ENCODE data around the gene SERPINH1. TPM values are rescaled to one million over a fixed set of nuclear protein-coding genes. Genes with fewer than 3 reads are reported as not detected.

Gene SERPINH1
- total and polyA plus RNA-seq, 3 donors from 2014 or later = 92.2 to 178 (median 122) TPM

- Histone ChIP-seq H3K4me1 (no peaks in the 10 kb centered on the region), H3K27ac (no peak overlapping the region), H3K9me3 (no peaks in the 10 kb centered on the region), H3K36me3 (ENCODE audit: low read depth, missing control alignments) (no peaks in the 10 kb centered on the region), H3K27me3 (no peaks in the 10 kb centered on the region), H3K4me3 (no peak overlapping the region)
- intact Hi-C loops (cut with DNase I; ENCODE audit: low total_unique reads) = no loop called here
- no peak for DNase-seq
- 38 to 60% methylated on average over 2 of the region's 2 CpGs for WGBS, 2 donors
- TF ChIP-seq, protein P1, sequence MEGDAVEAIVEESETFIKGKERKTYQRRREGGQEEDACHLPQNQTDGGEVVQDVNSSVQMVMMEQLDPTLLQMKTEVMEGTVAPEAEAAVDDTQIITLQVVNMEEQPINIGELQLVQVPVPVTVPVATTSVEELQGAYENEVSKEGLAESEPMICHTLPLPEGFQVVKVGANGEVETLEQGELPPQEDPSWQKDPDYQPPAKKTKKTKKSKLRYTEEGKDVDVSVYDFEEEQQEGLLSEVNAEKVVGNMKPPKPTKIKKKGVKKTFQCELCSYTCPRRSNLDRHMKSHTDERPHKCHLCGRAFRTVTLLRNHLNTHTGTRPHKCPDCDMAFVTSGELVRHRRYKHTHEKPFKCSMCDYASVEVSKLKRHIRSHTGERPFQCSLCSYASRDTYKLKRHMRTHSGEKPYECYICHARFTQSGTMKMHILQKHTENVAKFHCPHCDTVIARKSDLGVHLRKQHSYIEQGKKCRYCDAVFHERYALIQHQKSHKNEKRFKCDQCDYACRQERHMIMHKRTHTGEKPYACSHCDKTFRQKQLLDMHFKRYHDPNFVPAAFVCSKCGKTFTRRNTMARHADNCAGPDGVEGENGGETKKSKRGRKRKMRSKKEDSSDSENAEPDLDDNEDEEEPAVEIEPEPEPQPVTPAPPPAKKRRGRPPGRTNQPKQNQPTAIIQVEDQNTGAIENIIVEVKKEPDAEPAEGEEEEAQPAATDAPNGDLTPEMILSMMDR (IDR thresholded peaks at IDR 0.05) = no peak
- no peak for TF ChIP-seq POLR2A (IDR thresholded peaks at IDR 0.05)
Measured at GRCh38 chr11:75593286-75593915, 31.3 kb downstream of the SERPINH1 start.

GRCh38 chr11:75594211-75594610 lies 32.2 kb downstream of the SERPINH1 start:
- intact Hi-C loops (cut with DNase I; ENCODE audit: low total_unique reads) = no loop called here
- WGBS, 2 donors = 88 to 89% methylated on average over 6 of the region's 6 CpGs
- H3K27me3 ChIP-seq = no peaks in the 10 kb centered on the region
- no peaks in the 10 kb centered on the region for H3K9me3 ChIP-seq
- TF ChIP-seq, protein P1 (IDR thresholded peaks at IDR 0.05) = no peak
- no peak for TF ChIP-seq POLR2A (IDR thresholded peaks at IDR 0.05)
- DNase-seq = no peak
- no peak overlapping the region for H3K4me3 ChIP-seq
- no peak overlapping the region for H3K27ac ChIP-seq
- no peaks in the 10 kb centered on the region for H3K4me1 ChIP-seq
- no peaks in the 10 kb centered on the region for H3K36me3 ChIP-seq (ENCODE audit: low read depth, missing control alignments)

GRCh38 chr11:75595429-75595828 lies 33.4 kb downstream of the SERPINH1 start:
- TF ChIP-seq, protein P1 (IDR thresholded peaks at IDR 0.05) = no peak
- TF ChIP-seq POLR2A (IDR thresholded peaks at IDR 0.05) = no peak
- intact Hi-C loops (cut with DNase I; ENCODE audit: low total_unique reads) = no loop called here
- no peaks in the 10 kb centered on the region for H3K4me1 ChIP-seq

DNA sequence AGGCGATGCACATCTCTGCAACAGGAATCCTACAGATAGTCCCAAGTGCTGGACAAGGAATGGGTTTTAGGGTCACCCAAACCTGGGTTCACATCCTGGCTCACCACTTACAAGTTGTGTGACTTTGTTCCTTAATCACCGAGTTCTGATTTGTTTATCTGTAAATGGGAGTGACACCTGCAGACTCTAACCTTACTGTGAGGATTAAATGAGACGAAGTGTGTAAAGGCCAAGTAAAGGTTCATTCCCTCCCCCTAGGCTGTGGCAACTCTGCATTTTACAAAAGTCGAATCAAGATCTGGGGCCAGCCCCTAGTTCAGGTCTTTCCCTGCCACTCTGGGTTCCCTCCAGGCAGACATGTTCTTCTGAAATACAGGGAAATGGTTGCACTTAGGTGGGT lies 34.9 kb downstream of the SERPINH1 start:
- no peak for DNase-seq
- Histone ChIP-seq H3K4me1 (no peaks in the 10 kb centered on the region), H3K36me3 (ENCODE audit: low read depth, missing control alignments) (no peaks in the 10 kb centered on the region), H3K27ac (no peak overlapping the region), H3K9me3 (no peaks in the 10 kb centered on the region), H3K4me3 (no peak overlapping the region), H3K27me3 (no peaks in the 10 kb centered on the region)
- TF ChIP-seq POLR2A (IDR thresholded peaks at IDR 0.05) = no peak
- TF ChIP-seq, protein P1 (IDR thresholded peaks at IDR 0.05) = no peak
- intact Hi-C loops (cut with DNase I; ENCODE audit: low total_unique reads) = no loop called here
- whole genome bisulfite sequencing, 2 donors = 77 to 78% methylated on average over 4 of the region's 4 CpGs

More at GRCh38 chr11:75595429-75595828, 33.4 kb downstream of the SERPINH1 start:
- 88 to 100% methylated on average over 2 of the region's 2 CpGs for WGBS, 2 donors
- Histone ChIP-seq H3K36me3 (ENCODE audit: low read depth, missing control alignments) (no peaks in the 10 kb centered on the region), H3K4me3 (no peak overlapping the region), H3K9me3 (no peaks in the 10 kb centered on the region), H3K27ac (no peak overlapping the region), H3K27me3 (no peaks in the 10 kb centered on the region)
- DNase-seq = no peak

DNA sequence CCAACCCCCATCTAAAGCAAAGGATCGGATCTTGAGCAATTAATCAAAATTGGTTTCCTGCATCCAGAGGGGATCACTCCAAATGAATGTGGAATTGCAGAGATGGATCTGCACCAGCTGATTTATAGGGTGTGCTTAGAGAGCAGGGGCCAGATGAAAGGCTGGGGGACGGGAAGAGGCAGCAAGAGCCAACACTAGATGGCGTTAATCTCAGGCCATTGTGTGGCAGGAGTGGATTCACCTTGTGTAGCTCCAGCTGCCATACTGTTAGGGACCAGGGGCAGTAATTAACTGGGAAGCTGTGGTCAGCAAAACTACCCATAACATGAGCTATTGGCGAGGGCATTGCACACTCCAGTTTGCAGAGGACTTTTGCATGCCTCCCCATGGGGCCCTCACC lies 35.6 kb downstream of the SERPINH1 start:
- TF ChIP-seq POLR2A (IDR thresholded peaks at IDR 0.05) = no peak
- TF ChIP-seq, protein P1 (IDR thresholded peaks at IDR 0.05) = peak in 1 of 3 experiments; percentile 17
- Histone ChIP-seq H3K4me3 (no peak overlapping the region), H3K36me3 (ENCODE audit: low read depth, missing control alignments) (no peaks in the 10 kb centered on the region), H3K27ac (no peak overlapping the region), H3K9me3 (no peaks in the 10 kb centered on the region), H3K27me3 (no peaks in the 10 kb centered on the region), H3K4me1 (no peaks in the 10 kb centered on the region)
- intact Hi-C loops (cut with DNase I; ENCODE audit: low total_unique reads) = no loop called here
- no peak for DNase-seq
- WGBS, 2 donors = 84 to 91% methylated on average over 4 of the region's 4 CpGs

Data from testis (tissue), 3 donors.